ENCODE results near the gene AKIRIN2.

DNA sequence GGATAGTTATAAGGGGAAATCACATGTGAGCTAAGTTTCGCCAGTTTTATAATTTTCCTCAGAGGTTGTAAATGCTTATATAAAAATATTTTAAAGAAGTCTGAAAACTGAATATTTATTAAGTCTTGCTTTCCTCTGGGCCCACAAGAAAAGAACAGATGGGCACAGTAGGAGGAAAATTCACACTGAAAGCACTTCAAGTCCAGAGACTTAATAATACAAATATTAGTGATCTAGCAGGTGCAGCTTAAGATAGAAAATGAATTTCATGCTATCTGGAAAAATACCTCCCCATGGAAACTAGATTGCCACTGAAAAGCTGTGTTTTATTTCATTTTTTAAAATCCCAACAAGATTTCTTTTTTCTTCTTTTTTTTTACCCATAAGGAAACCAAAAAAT, 64.9 kb downstream of the AKIRIN2 start:
- TF ChIP-seq, protein P1, sequence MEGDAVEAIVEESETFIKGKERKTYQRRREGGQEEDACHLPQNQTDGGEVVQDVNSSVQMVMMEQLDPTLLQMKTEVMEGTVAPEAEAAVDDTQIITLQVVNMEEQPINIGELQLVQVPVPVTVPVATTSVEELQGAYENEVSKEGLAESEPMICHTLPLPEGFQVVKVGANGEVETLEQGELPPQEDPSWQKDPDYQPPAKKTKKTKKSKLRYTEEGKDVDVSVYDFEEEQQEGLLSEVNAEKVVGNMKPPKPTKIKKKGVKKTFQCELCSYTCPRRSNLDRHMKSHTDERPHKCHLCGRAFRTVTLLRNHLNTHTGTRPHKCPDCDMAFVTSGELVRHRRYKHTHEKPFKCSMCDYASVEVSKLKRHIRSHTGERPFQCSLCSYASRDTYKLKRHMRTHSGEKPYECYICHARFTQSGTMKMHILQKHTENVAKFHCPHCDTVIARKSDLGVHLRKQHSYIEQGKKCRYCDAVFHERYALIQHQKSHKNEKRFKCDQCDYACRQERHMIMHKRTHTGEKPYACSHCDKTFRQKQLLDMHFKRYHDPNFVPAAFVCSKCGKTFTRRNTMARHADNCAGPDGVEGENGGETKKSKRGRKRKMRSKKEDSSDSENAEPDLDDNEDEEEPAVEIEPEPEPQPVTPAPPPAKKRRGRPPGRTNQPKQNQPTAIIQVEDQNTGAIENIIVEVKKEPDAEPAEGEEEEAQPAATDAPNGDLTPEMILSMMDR (IDR thresholded peaks at IDR 0.05), result no peak
- TF ChIP-seq POLR2AphosphoS5 (IDR thresholded peaks at IDR 0.05), result no peak
- TF ChIP-seq EP300 (IDR thresholded peaks at IDR 0.05), result no peak
